SK-MEL-5 (cell line): ENCODE data around the gene FAM200B. TPM values are rescaled to one million over a fixed set of nuclear protein-coding genes. Genes with fewer than 3 reads are reported as not detected.
"Not testable (repeated sequence)": the region's sequence is repeated elsewhere in the genome, so short reads cannot be mapped to it uniquely, and the experiment has no call there.

ENCODE experiments used
- DNase-seq: peaks from one replicate; pipeline ENCODE4 v3.0.0-alpha.2; 2016; ENCODE audit warnings: low read depth, low spot score
- in situ Hi-C: cut with HindIII; loops from 2 replicates; pipeline ENCODE4 v1.10.0; 2016; ENCODE audit warnings: low sequenced_read_pairs, high pct_unique_total_duplicates, low pct_unique_long_range_greater_than_20kb
- total RNA-seq: library from RNA; depleted of rRNA; stranded (reverse); fragments of >200 nt; shearing (Covaris generic); gene quantifications from 2 replicates; pipeline ENCODE4 v1.2.3, GENCODE V29; 2014; rRNA removed

The FAM200B gene
- total RNA-seq, 1 experiment from 2014 or later, result 44.9 TPM

- no peak for DNase-seq
- in situ Hi-C loops, result no loop called here
Measured at GRCh38 chr4:15716115-15716514, 34.5 kb downstream of the FAM200B start.

DNA sequence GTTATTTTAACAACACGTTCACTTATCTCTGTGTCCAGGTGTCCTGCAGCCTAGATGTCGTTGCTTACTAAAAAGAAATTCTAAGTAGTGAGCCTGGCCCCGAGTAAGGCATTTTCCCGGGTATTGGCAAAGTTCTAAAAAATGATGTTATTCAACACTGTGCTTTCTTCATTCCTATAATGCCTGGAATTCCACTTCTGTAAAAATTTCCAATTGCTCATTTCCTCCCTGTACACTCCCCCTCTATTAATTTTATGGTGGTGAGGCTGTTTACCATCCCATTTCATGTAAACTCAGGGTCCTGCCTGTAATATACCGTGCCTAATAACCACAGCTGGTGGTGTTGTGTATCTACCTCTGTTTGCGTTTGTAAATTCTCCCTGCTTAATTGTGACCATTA is 35.5 kb downstream of the FAM200B start:
- DNase-seq, result no peak
- in situ Hi-C loops, result no loop called here

- no peak for DNase-seq
- in situ Hi-C loops, result no loop called here
Measured at GRCh38 chr4:15717657-15718416, 36.2 kb downstream of the FAM200B start.

GRCh38 chr4:15718465-15718864 is 36.8 kb downstream of the FAM200B start:
- DNase-seq, result no peak
- in situ Hi-C loops, result no loop called here

DNA sequence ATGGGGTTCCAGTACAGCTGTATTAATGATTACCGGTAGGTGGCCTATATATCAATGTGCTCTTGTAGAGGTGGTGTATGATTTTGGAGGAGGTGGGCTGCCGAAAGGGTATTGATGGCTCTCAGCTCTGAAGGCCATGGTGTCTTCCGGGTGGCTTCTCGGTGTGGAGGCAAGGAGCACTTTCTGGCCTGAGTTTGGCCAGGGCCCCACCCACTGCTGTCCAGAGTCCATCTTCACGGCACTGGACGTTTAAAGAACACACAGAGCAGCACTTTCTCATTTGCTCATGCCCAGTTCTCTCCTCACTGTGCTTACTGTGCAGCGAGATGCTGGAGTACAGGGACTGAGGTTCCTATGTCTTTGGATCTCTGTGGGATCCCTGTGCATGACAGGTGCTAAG is 37.3 kb downstream of the FAM200B start:
- in situ Hi-C loops, result no loop called here
- DNase-seq, result no peak

GRCh38 chr4:15719506-15719905 is 37.9 kb downstream of the FAM200B start:
- in situ Hi-C loops, result no loop called here
- DNase-seq, result no peak

DNA sequence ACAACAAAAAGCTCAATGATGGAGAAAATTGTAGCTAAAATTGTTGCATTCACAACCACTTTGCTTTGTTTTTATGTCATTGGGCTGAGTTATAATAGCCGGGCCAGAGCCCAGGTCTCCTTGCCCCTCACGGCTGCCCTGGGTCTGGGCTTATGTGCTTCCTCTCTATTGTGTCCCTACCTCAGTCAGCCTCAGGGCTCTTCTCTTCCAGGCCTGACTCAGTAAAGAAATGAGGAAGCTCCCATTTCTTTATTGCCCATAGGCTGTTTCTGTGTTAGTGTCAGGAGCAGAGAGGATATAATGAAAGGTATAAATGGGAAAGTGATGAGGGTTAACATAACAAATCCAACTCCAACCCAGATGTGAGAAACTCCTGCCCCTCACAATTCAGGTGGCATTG is 39.2 kb downstream of the FAM200B start:
- in situ Hi-C loops, result no loop called here
- DNase-seq, result no peak

- in situ Hi-C loops, result no loop called here
- DNase-seq, result no peak
Measured at GRCh38 chr4:15725608-15726007, 44.0 kb downstream of the FAM200B start.

DNA sequence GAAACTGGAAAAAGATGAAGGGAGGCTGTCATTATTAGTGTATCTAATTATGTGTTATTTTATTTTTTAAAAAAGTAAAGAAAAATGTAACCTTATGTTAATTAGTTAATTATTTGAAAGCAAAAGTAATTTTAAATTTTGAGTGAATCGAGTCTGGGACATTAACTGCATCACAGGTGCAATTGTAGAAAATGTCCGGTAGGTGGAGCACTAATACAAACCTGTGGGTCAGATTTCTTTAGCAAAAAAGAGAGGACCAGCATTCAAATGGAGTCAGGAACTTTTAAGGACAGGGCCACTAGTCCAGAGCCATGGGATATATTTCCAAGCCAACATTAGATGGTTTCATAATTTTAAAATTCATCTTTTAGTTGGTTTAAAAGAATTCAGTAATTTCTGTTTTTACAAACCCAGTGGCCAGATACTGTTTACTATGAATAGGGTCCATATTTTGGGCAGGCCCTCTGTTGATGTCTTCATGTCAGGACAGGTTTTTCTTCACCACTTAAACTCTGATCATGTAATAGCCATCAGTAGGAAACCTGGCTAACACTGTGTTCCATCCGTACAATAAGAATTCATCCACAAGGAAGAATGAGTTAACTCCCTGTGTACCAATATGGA is 48.4 kb downstream of the FAM200B start:
- in situ Hi-C loops, result no loop called here
- DNase-seq, result peak; percentile 67

DNA sequence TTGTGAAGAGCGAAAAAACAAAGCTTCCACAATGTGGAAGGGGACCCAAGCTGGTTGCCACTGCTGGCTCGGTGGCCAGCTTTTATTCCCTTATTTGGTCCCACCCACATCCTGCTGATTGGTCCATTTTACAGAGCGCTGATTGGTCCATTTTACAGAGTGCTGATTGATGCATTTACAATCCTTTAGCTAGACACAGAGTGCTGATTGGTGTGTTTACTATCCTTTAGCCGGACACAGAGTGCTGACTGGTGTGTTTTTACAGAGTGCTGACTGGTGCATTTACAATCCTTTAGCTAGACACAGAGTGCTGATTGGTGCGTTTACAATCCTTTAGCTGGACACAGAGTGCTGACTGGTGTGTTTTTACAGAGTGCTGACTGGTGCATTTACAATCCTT is 51.4 kb downstream of the FAM200B start:
- in situ Hi-C loops, DNase-seq: not testable (repeated sequence)

DNA sequence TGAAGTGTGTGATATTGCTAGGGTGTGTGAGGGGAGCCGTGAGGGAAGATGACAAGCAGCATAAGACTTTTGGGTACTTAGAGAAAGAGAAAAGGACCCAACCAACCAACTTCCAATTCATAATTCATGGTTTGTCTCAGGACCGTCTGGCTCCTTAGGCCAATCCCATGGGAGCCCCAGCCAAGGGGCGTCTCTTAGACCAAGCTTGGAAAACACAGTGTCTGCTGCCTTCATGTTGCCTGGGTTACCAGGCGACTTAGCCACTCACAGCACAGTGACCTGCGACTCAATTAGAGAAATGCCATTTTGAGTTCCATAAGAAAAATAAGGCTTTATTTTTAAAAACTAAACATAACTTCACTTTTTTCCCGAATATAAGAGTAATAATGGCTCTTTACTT is 53.9 kb downstream of the FAM200B start:
- DNase-seq, result no peak
- in situ Hi-C loops, result no loop called here

GRCh38 chr4:15736514-15737050 is 55.0 kb downstream of the FAM200B start:
- in situ Hi-C loops, result no loop called here
- DNase-seq, result no peak

DNA sequence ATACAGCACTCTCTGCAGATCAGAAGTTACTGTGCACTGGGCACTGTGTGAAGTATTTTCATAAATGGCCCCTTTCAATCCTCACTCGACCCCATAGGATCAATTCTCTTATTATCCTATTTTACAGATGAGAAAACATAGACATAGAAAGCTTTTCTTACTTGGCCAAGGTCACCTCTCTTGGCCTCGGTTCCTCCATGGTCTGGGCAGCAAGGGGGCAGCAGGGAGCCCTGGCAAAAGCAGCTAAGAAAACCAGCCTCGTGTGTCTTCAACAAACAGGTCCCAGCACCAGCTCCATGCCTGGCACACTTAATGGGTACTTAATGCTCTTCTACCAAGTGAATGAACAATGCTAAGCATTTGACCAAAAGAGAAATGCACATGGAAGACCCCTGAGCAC is 55.6 kb downstream of the FAM200B start:
- in situ Hi-C loops, result no loop called here
- DNase-seq, result no peak

DNA sequence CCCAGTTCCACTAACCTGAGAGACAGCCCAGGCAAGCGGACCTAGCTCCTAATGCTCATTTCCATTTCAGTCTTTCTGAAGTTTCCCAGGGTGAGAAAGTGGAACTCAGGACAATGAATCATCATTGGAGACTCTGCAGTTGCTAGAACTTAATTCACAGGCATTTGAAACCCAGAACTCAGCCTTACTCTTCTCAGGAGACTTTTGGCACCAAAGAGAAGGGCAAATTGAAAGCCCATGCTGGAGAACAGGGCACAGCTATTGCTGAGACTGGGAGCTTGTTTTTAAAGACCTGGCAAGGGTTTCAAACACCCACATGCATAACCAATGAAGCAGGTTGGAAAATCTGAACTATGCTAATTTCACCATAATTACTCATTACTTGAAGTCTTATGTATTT is 57.2 kb downstream of the FAM200B start:
- no peak for DNase-seq
- in situ Hi-C loops, result no loop called here

Other genes with a start within 250 kb of the FAM200B start
- gene CC2D2A, start 211.9 kb upstream of the FAM200B start, total RNA-seq, result 33.2 and 33.5 TPM in 2 replicates
- gene FBXL5, start 26.5 kb upstream of the FAM200B start, total RNA-seq, result 44.9 and 48.4 TPM in 2 replicates
- 0.08 TPM in 1 of 2 replicates, not detected in the other for gene BST1, start 21.2 kb downstream of the FAM200B start, total RNA-seq
- gene CD38, start 96.5 kb downstream of the FAM200B start, total RNA-seq, result 0.16 and 0.59 TPM in 2 replicates